ENCODE results near the gene THOP1. TPM values are rescaled to one million over a fixed set of nuclear protein-coding genes. Genes with fewer than 3 reads are reported as not detected.

The THOP1 gene
- total RNA-seq, 1 experiment from 2014 or later = 74.8 TPM

DNA sequence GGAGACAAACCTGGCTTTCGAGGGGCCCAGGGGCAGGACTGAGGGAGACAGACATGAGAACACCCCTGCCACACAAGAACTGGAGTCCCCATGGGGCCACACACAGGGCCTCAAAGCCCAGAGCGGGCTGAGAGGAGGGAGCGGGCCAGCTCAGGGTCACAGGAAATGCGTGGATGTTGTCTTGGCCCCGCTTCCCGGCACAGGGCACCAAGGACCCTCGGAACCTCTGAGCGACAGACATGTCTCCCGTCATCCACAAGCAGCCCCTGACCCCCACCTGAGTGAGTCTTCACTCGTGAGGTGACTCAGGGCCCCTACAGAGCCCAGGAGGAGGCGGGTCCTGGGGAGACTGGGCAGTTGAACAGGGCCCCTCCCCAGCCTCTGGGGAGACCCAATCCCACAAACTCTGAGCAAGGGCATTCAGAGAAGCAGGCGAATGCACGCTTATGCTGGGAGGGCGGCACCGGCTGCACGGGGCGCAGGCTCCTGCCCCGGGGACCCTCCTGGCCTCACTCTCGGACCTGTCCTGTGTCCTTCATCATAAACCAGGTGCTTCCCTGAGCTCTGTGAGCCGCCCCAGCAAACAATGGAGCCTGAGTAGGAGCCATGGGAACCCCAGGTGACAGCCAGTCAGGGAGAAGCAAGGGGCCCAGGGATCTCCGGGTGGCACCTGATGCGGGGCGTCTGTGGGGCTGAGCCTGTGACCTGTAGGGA lies 22.4 kb upstream of the THOP1 start:
- no peak for DNase-seq (ENCODE audit: low spot score)

DNA sequence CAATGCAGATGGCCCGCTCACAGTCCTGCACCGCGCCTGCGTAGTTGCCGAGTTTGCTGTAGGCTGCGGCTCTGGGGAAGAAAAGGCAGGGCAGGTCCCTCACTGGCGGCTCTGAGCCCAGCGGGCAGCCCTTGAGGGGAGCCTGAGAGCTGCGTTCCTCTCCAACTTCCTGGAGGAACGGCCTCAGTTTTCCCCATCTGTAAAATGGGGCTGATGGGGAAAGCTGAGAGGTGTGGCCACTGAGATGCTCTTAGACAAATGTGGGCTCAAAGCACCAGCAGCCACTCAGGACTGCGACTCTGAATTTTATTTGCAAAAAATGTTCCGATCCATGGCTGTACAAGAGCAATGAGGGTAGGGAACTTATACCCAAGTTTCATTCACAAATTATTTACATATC lies 21.6 kb upstream of the THOP1 start:
- DNase-seq (ENCODE audit: low spot score) = no peak

DNA sequence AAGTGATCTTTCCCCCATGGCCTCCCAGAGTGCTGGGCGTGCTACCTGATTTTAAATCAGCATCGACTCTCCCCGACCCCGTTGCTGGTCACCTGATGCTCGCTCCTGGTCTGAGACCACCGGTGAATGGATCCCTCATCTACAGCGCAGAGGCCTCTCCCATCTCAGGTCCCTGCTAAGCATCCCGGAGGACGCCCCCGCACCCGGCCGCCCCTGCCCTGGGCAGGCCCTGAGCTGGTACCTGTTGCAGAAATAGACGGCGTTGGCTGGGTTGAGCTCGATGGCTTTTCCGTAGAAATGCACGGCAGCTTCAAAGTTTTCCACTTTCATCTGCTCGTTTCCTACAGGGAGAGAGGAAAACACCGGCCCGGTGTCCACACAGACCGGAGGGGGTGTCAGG lies 20.4 kb upstream of the THOP1 start:
- no peak for DNase-seq (ENCODE audit: low spot score)

- DNase-seq (ENCODE audit: low spot score) = no peak
These were observed 19.9 kb upstream of the THOP1 start for GRCh38 chr19:2765376-2765775.

DNA sequence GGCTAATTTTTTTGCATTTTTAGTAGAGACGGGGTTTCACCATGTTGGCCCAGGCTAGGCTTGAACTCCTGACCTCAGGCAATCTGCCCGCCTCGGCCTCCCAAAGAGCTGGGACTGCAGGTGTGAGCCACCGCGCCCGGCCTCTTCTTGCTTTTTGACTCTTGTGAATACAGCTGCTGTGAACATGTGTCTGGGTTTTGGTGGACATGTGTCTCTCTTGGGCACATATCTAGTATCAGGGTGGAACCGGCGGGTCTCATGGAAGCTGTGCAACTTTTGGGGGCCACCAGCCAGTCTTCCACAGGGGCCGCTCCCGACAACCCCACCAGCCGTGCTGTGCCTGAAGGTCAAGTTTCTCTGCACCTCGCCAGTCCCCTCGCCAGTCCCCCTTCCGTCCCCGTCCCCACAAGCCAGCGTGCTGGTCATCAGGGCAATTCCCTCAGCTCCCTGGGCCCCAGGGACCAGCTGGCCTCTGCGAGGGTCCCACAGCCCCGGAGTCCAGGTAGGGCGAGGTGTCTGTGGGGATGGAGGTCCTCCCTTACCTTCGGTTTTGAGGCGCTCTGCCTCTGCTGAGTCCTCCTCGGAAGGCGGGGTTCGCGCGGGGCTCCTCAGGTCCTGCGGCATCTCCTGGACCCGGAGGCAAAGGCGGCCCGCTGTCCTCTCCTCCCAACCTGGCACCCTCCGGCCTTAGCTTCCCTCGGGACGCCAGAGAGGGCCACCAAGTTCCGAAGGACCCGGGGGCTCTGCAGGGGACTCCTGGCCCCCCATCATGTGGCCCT lies 18.5 kb upstream of the THOP1 start:
- DNase-seq (ENCODE audit: low spot score) = no peak

- no peak for DNase-seq (ENCODE audit: low spot score)
These were observed 17.6 kb upstream of the THOP1 start for GRCh38 chr19:2767688-2768087.

GRCh38 chr19:2768365-2769132 lies 16.8 kb upstream of the THOP1 start:
- DNase-seq (ENCODE audit: low spot score) = no peak

- DNase-seq (ENCODE audit: low spot score) = no peak
These were observed 16.1 kb upstream of the THOP1 start for GRCh38 chr19:2769218-2769617.

DNA sequence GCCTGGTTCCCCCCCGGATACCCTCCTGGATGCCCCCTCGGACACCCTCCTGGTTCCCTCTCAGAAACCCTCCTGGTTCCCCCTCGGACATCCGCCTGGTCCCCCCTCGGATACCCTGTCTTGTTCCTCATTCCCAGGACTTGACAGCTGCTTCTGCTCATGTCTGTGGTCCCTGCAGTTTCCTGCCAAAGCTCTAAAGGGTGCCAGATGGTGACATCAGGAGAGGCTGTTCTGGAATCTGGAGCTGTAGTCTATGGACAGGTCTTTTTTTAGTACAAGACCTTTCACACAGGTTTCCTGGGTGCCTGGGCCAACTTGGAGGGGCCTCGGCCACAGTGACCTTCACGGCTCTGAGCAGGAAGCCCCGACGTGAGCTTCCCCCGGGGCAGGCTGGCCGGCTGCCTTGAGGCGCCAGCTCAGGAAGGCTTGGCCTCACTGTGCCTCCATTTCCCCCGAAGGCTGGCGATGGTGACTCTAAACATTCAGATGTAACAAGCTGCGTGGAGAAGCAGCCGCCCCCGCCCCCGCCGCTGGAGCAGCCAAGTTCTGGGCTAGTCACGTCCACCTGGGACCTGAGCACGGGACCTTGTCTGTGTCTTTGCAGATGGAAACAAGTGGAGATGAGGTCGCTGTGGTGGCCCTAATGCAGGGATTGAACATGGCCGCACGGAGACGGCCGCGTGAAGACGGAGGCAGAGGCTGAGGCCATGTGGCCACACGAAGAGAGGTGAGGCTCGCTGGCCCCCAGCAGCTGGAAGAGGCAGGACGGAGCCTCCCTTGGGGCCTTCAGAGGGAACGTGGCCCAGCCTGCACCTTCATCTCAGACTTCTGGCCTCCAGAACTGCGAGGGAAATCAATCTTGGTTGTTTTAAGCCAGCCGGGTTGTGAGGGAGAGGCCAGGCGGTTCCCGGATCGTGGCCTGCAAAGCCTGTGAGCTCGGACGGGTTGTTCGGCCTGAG lies 15.0 kb upstream of the THOP1 start:
- no peak for DNase-seq (ENCODE audit: low spot score)

GRCh38 chr19:2771786-2772674 lies 13.3 kb upstream of the THOP1 start:
- no peak for DNase-seq (ENCODE audit: low spot score)

- no peak for DNase-seq (ENCODE audit: low spot score)
These were observed 11.1 kb upstream of the THOP1 start for GRCh38 chr19:2774083-2774679.

DNA sequence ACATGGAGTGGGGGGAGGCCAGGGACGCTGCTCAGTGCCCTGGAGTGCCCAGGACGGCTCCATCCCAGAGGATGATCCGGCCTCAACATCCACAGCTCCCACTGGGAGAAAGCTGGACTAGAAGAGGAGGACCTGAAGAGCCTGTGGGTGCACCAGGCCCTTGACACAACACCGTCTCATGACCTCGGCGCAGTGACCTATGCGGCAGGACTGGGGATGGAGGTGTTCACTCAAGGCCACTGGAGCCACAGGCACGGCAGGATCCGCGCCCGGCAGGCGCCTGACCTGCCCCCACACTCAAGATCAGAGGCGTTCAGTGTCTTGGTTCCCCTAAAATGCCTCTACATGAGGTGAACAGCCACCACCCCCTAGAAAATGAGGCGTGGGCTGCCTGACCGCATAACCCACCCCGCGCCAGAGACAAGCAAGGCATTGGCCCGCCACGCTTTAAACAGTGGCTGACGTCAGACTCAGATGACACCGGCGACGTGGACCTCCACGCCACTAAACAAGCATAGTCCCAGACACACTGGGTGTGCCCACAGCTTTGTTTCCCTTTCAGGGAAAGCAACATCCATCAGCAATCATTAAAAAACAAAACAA lies 10.2 kb upstream of the THOP1 start:
- DNase-seq (ENCODE audit: low spot score) = no peak

DNA sequence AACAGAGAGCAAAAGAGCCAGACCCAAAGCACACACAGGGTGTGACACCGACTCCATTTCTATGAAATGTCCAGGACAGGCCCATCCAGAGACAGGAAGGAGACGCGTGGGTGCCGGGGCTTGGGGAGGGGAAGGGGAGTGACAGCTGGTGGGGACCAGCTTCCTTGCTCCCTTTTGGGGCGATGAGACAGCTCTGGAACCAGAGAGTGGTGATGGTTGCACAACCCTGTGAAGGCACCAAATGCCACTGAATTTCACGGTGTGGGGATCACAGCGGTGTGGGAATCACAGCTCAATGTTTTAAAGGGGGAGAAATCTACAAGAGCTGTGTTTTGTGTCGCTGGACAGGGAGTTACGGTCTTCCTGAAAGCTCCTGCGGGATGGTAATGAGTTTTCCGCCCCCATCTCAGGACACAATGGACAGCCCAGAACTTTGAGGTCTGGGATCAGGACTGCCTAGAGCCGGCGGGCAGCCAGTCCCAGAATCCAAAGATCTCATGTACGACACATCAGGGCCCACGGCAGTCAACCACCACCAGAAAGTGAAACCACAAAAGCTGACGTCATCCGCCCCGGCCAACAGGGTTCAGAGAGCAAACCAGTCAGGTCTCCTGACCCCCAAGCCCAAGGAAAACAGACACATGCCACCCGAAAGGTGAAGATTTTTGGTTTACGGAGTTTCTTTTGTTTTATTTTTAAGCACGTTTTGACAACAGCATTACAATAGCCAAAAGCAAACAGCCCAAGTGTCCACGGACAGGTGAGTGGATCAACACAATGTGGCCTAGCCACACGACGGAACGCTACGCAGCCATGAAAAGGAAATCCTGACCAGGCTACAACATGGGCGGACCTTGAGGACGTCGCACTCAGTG lies 9.5 kb upstream of the THOP1 start:
- peak; percentile 38 for DNase-seq (ENCODE audit: low spot score)

DNA sequence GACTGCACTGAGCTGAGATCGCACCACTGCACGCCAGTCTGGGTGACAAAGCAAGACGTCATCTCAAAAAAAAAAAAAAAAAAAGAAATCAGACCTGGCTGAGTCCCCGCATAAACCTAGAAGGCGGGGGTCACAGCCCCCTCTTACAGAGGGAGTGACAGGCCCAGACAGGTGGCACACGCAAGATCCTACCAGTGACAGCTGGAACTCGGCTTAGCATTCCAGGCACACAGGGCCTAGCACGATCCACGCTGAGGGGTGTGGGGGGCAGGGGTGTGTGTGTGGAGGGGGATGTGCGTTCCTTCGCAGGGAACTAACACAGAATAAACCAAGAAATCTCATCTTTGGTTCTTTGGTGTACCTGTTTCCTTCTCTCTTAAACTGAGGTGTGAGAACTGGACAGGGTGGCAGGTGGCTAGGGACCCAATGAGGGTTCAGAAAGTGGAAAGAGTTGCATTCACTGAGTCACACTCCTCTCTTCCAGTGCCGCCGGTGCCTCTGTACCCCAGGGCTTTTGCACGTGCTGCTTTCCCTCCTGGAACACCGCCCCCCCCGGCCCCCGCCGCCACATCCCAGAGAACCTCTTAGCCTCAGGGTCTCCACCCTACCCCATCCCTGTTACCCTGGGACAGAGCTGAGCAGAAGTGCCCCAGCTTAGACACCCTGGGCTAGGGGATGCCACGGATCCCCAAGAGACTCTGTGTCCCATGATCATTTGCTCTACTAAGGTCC lies 7.2 kb upstream of the THOP1 start:
- no peak for DNase-seq (ENCODE audit: low spot score)

DNA sequence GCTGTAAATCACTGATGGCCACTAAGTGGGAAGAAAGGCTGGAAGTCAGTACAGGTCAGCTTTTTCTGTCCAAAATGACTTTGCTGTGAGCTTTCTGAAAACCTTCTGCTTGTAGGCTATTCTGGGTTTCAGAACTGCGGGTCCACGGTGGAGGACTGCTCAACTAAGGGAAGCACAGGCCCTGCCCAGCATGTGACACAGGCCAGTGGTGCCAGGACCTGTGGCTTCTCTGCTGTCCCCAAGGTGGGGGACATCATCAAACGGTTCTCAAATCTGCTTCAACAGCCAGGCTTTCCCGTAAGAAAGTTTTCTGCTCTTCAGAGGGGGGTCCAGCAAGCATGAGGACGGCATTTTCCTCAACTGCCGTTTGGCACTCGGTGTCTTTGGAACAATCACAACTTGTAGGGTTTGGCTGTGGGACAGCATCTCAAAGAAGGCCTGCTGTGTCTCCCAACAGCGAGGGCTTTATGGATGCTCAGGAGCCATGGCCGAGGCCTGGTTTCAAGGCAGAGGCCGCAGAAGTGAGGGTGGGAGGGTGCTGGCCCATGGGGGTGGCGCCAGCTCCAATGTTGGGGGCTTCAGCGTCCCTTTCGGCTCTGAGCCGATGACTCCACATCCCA lies 6.1 kb upstream of the THOP1 start:
- DNase-seq (ENCODE audit: low spot score) = no peak

DNA sequence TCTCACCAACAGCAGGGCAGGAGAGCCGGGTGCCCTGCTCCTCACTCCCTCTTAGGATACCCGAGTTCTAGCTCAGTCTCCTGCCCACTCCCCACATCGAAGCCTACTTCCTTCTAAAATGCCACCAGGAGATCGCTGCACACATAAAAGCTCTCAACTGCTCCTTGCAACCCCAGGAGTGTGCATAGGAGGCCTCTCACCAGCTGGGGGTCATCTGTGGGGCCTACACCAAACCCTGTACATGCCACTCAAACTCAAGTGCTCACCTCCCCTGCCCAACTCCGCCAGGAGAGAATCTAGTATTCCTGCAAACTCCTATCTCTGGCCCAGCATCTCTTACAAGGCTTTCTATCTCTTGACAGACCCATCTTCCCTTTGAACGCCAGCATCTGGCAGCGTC lies 5.0 kb upstream of the THOP1 start:
- no peak for DNase-seq (ENCODE audit: low spot score)

DNA sequence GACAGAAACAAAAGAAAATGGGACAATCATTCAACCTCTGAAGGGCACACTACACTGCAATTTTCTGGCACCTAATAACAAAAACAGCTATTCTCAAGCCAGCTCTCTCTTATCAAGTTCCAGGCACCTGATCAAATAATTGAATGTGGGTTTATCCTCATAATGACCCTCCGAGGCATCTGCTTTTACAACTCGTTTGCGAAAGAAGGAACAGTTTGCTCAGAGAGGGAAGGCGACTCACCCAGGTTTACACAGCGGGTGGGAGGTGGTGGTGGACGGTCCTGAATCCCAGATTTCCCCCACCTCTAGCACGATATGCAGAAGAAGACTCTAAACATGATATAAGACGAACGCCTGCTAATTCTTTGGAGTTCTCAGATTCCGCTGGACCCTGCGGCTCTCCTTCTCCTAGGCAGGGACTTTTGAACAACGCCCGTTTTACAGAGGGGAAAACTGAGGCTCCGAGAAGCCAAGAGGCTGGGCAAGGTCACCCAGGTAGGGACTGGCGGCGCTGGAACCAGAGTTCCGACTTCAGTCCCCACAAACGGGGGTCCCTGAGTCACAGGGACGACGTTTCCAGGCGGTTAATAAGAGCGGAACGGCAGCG lies 2.9 kb upstream of the THOP1 start:
- no peak for DNase-seq (ENCODE audit: low spot score)
